ENCODE results near the gene RNF32. TPM values are rescaled to one million over a fixed set of nuclear protein-coding genes. Genes with fewer than 3 reads are reported as not detected.

RNF32 gene
- total and polyA plus RNA-seq, 2 donors, result 1.2 to 3.1 TPM

DNA sequence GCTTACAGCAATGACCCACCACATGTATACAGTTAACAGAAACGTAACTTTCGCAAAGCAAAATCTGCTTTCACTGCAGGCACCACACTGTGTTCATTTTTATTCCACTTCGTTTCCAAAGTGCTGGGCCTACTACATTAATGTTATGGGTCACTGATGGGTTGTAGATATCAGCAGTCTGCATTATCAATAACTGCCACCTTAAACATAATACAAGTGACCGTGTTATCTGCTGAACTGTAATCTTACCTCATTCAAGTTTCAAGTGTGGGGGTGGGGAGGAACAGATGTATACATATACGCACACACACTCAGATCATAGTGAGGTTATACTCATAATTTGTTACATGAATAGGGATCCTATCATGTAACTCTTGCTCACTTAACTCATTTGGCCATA lies 21.1 kb downstream of the RNF32 start:
- H3K9me3 ChIP-seq (ENCODE audit: control insufficient read depth in 2 of 2, insufficient read depth in 1 of 2, low read length in 1 of 2), result no peaks in the 10 kb centered on the region
- no peaks in the 10 kb centered on the region for H3K36me3 ChIP-seq (ENCODE audit: control insufficient read depth in 2 of 2, insufficient read depth in 2 of 2, low read length in 1 of 2)
- DNase-seq (ENCODE audit: low read depth in 6 of 9, low spot score in 9 of 9), result no peak
- no peak overlapping the region for H3K4me3 ChIP-seq (ENCODE audit: low read length in 2 of 2)
- 98% methylated on average over 5 of the region's 5 CpGs for WGBS
- H3K4me1 ChIP-seq (ENCODE audit: control insufficient read depth in 2 of 2, insufficient read depth in 2 of 2, low read length in 2 of 2), result no peaks in the 10 kb centered on the region
- H3K27me3 ChIP-seq (ENCODE audit: control insufficient read depth in 2 of 2, insufficient read depth in 1 of 2, low read length in 1 of 2), result no peaks in the 10 kb centered on the region
- H3K27ac ChIP-seq (ENCODE audit: low read depth in 1 of 2, low read length in 1 of 2), result no peak overlapping the region

DNA sequence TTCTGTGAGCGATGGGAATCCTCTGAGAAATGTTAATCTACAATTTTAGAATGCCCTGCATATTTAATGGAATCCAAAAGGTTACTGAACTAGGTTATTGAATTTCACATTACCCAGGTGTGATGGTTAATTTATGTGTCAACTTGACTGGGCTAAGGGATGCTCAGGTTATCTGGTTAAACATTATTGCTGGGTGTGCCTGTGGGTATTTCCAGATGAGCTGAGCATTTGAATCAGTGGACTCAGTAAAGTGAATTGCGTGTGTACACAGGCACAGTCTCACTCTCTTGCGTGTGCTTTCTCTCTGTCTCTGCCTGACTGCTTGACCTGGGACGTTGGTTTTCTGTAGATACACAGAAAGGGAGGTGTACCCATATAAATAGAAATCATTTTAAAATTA lies 21.7 kb downstream of the RNF32 start:
- Histone ChIP-seq H3K36me3 (ENCODE audit: control insufficient read depth in 2 of 2, insufficient read depth in 2 of 2, low read length in 1 of 2) (no peaks in the 10 kb centered on the region), H3K27me3 (ENCODE audit: control insufficient read depth in 2 of 2, insufficient read depth in 1 of 2, low read length in 1 of 2) (no peaks in the 10 kb centered on the region), H3K9me3 (ENCODE audit: control insufficient read depth in 2 of 2, insufficient read depth in 1 of 2, low read length in 1 of 2) (no peaks in the 10 kb centered on the region), H3K4me1 (ENCODE audit: control insufficient read depth in 2 of 2, insufficient read depth in 2 of 2, low read length in 2 of 2) (no peaks in the 10 kb centered on the region), H3K27ac (ENCODE audit: low read depth in 1 of 2, low read length in 1 of 2) (no peak overlapping the region), H3K4me3 (ENCODE audit: low read length in 2 of 2) (no peak overlapping the region)
- 94% methylated on average over 4 of the region's 4 CpGs for WGBS
- DNase-seq (ENCODE audit: low read depth in 6 of 9, low spot score in 9 of 9), result no peak

GRCh38 chr7:156665101-156665500 lies 24.5 kb downstream of the RNF32 start:
- Histone ChIP-seq H3K36me3 (ENCODE audit: control insufficient read depth in 2 of 2, insufficient read depth in 2 of 2, low read length in 1 of 2) (peaks cover 3 to 4% of the 10 kb centered on the region in 2 donors), H3K27ac (ENCODE audit: low read depth in 1 of 2, low read length in 1 of 2) (no peak overlapping the region), H3K9me3 (ENCODE audit: control insufficient read depth in 2 of 2, insufficient read depth in 1 of 2, low read length in 1 of 2) (no peaks in the 10 kb centered on the region), H3K4me1 (ENCODE audit: control insufficient read depth in 2 of 2, insufficient read depth in 2 of 2, low read length in 2 of 2) (no peaks in the 10 kb centered on the region), H3K27me3 (ENCODE audit: control insufficient read depth in 2 of 2, insufficient read depth in 1 of 2, low read length in 1 of 2) (no peaks in the 10 kb centered on the region), H3K4me3 (ENCODE audit: low read length in 2 of 2) (no peak overlapping the region)
- 98% methylated on average over 4 of the region's 4 CpGs for WGBS
- DNase-seq (ENCODE audit: low read depth in 6 of 9, low spot score in 9 of 9), result no peak

- Histone ChIP-seq H3K4me1 (ENCODE audit: control insufficient read depth in 2 of 2, insufficient read depth in 2 of 2, low read length in 2 of 2) (no peaks in the 10 kb centered on the region), H3K9me3 (ENCODE audit: control insufficient read depth in 2 of 2, insufficient read depth in 1 of 2, low read length in 1 of 2) (no peaks in the 10 kb centered on the region), H3K36me3 (ENCODE audit: control insufficient read depth in 2 of 2, insufficient read depth in 2 of 2, low read length in 1 of 2) (peaks cover 3 to 4% of the 10 kb centered on the region in 2 donors), H3K27ac (ENCODE audit: low read depth in 1 of 2, low read length in 1 of 2) (no peak overlapping the region), H3K27me3 (ENCODE audit: control insufficient read depth in 2 of 2, insufficient read depth in 1 of 2, low read length in 1 of 2) (no peaks in the 10 kb centered on the region), H3K4me3 (ENCODE audit: low read length in 2 of 2) (no peak overlapping the region)
- WGBS, result 94% methylated on average over 8 of the region's 8 CpGs
- DNase-seq (ENCODE audit: low read depth in 6 of 9, low spot score in 9 of 9), result no peak
Observed at GRCh38 chr7:156666368-156667109, 26.0 kb downstream of the RNF32 start.

DNA sequence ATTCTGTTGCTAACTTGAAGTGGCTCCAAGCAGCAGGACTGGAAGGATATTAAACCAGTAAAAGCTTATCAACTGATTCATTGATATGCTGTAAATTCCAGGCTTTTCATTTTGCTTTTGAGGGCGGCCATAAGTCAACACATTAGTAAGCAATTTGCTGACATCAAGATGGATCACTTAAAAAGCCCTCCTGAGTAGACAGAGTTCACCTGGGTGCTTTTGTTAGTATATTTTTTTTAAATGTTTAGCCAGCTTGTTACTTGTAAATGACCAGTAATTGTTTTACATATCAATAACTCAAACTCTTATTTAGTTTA lies 26.5 kb downstream of the RNF32 start:
- H3K27me3 ChIP-seq (ENCODE audit: control insufficient read depth in 2 of 2, insufficient read depth in 1 of 2, low read length in 1 of 2), result no peaks in the 10 kb centered on the region
- WGBS, result 98% methylated on average over 1 of the region's 1 CpG
- no peaks in the 10 kb centered on the region for H3K4me1 ChIP-seq (ENCODE audit: control insufficient read depth in 2 of 2, insufficient read depth in 2 of 2, low read length in 2 of 2)
- no peaks in the 10 kb centered on the region for H3K9me3 ChIP-seq (ENCODE audit: control insufficient read depth in 2 of 2, insufficient read depth in 1 of 2, low read length in 1 of 2)
- no peak for DNase-seq (ENCODE audit: low read depth in 6 of 9, low spot score in 9 of 9)
- peaks cover 3 to 5% of the 10 kb centered on the region in 2 donors for H3K36me3 ChIP-seq (ENCODE audit: control insufficient read depth in 2 of 2, insufficient read depth in 2 of 2, low read length in 1 of 2)
- no peak overlapping the region for H3K4me3 ChIP-seq (ENCODE audit: low read length in 2 of 2)
- no peak overlapping the region for H3K27ac ChIP-seq (ENCODE audit: low read depth in 1 of 2, low read length in 1 of 2)

GRCh38 chr7:156668130-156668741 lies 27.7 kb downstream of the RNF32 start:
- H3K9me3 ChIP-seq (ENCODE audit: control insufficient read depth in 2 of 2, insufficient read depth in 1 of 2, low read length in 1 of 2), result no peaks in the 10 kb centered on the region
- 99% methylated on average over 13 of the region's 13 CpGs for WGBS
- DNase-seq (ENCODE audit: low read depth in 6 of 9, low spot score in 9 of 9), result no peak
- H3K27me3 ChIP-seq (ENCODE audit: control insufficient read depth in 2 of 2, insufficient read depth in 1 of 2, low read length in 1 of 2), result no peaks in the 10 kb centered on the region
- no peak overlapping the region for H3K4me3 ChIP-seq (ENCODE audit: low read length in 2 of 2)
- H3K27ac ChIP-seq (ENCODE audit: low read depth in 1 of 2, low read length in 1 of 2), result no peak overlapping the region
- peaks cover 6 to 10% of the 10 kb centered on the region in 2 donors for H3K36me3 ChIP-seq (ENCODE audit: control insufficient read depth in 2 of 2, insufficient read depth in 2 of 2, low read length in 1 of 2)
- no peaks in the 10 kb centered on the region for H3K4me1 ChIP-seq (ENCODE audit: control insufficient read depth in 2 of 2, insufficient read depth in 2 of 2, low read length in 2 of 2)

GRCh38 chr7:156669035-156669828 lies 28.7 kb downstream of the RNF32 start:
- WGBS, result 97% methylated on average over 19 of the region's 19 CpGs
- Histone ChIP-seq H3K4me3 (ENCODE audit: low read length in 2 of 2) (no peak overlapping the region), H3K27ac (ENCODE audit: low read depth in 1 of 2, low read length in 1 of 2) (no peak overlapping the region), H3K36me3 (ENCODE audit: control insufficient read depth in 2 of 2, insufficient read depth in 2 of 2, low read length in 1 of 2) (peaks cover 6 to 10% of the 10 kb centered on the region in 2 donors), H3K27me3 (ENCODE audit: control insufficient read depth in 2 of 2, insufficient read depth in 1 of 2, low read length in 1 of 2) (no peaks in the 10 kb centered on the region), H3K9me3 (ENCODE audit: control insufficient read depth in 2 of 2, insufficient read depth in 1 of 2, low read length in 1 of 2) (no peaks in the 10 kb centered on the region), H3K4me1 (ENCODE audit: control insufficient read depth in 2 of 2, insufficient read depth in 2 of 2, low read length in 2 of 2) (no peaks in the 10 kb centered on the region)
- no peak for DNase-seq (ENCODE audit: low read depth in 6 of 9, low spot score in 9 of 9)

DNA sequence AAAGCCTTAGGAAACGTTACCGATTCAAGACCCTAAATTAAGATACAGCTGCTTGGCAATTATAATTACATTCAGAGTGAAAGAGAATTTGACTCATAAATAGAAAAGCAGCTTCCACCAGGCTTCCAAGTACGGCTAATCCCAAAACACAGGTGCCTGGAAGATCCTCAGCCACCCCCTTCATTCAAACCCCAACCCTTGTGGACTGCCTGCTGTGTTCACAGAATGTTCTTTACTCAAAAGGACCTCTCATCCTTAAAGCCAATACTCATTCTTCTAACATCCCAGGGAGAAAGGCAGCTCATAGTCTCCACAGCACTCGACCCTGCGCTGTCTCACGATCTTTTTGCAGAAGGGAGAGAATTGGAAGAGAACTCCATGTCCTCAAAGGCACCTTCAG lies 32.9 kb downstream of the RNF32 start:
- Histone ChIP-seq H3K36me3 (ENCODE audit: control insufficient read depth in 2 of 2, insufficient read depth in 2 of 2, low read length in 1 of 2) (peaks cover 16% of the 10 kb centered on the region in 2 donors), H3K27ac (ENCODE audit: low read depth in 1 of 2, low read length in 1 of 2) (no peak overlapping the region), H3K9me3 (ENCODE audit: control insufficient read depth in 2 of 2, insufficient read depth in 1 of 2, low read length in 1 of 2) (no peaks in the 10 kb centered on the region), H3K4me3 (ENCODE audit: low read length in 2 of 2) (no peak overlapping the region), H3K27me3 (ENCODE audit: control insufficient read depth in 2 of 2, insufficient read depth in 1 of 2, low read length in 1 of 2) (no peaks in the 10 kb centered on the region), H3K4me1 (ENCODE audit: control insufficient read depth in 2 of 2, insufficient read depth in 2 of 2, low read length in 2 of 2) (no peaks in the 10 kb centered on the region)
- DNase-seq (ENCODE audit: low read depth in 6 of 9, low spot score in 9 of 9), result no peak
- WGBS, result 97% methylated on average over 6 of the region's 6 CpGs

- 97% methylated on average over 9 of the region's 9 CpGs for WGBS
- no peaks in the 10 kb centered on the region for H3K4me1 ChIP-seq (ENCODE audit: control insufficient read depth in 2 of 2, insufficient read depth in 2 of 2, low read length in 2 of 2)
- no peak overlapping the region for H3K4me3 ChIP-seq (ENCODE audit: low read length in 2 of 2)
- no peaks in the 10 kb centered on the region for H3K27me3 ChIP-seq (ENCODE audit: control insufficient read depth in 2 of 2, insufficient read depth in 1 of 2, low read length in 1 of 2)
- H3K9me3 ChIP-seq (ENCODE audit: control insufficient read depth in 2 of 2, insufficient read depth in 1 of 2, low read length in 1 of 2), result no peaks in the 10 kb centered on the region
- H3K36me3 ChIP-seq (ENCODE audit: control insufficient read depth in 2 of 2, insufficient read depth in 2 of 2, low read length in 1 of 2), result peaks cover 13 to 16% of the 10 kb centered on the region in 2 donors
- H3K27ac ChIP-seq (ENCODE audit: low read depth in 1 of 2, low read length in 1 of 2), result no peak overlapping the region
- DNase-seq (ENCODE audit: low read depth in 6 of 9, low spot score in 9 of 9), result no peak
Observed at GRCh38 chr7:156673902-156674301, 33.3 kb downstream of the RNF32 start.
